Stimulated activated naive CD4-positive, alpha-beta T cell treated with Interleukin-2 at 50 U/mL for 16 hours (primary cell): ENCODE results near the gene SUMF1.
A peak's percentile ranks its signal among the peaks of the same experiment; 100 is the strongest.

Experiments used
- DNase-seq: peaks from one replicate; lab custom pipeline; 2025; lab: John Stamatoyannopoulos, UW

SUMF1 gene

GRCh38 chr3:4380013-4380412, 87.1 kb downstream of the SUMF1 start:
- DNase-seq = no peak

- DNase-seq = no peak
Measured at GRCh38 chr3:4376499-4376898, 90.6 kb downstream of the SUMF1 start.

- DNase-seq = no peak
Measured at GRCh38 chr3:4375911-4376310, 91.2 kb downstream of the SUMF1 start.

GRCh38 chr3:4373669-4374068, 93.4 kb downstream of the SUMF1 start:
- DNase-seq = no peak

- DNase-seq = no peak
Measured at GRCh38 chr3:4362523-4362922, 104.5 kb downstream of the SUMF1 start.

- DNase-seq = no peak
Measured at GRCh38 chr3:4360817-4361216, 106.3 kb downstream of the SUMF1 start.

- DNase-seq = no peak
Measured at GRCh38 chr3:4359805-4360502, 107.1 kb downstream of the SUMF1 start.

- DNase-seq = no peak
Measured at GRCh38 chr3:4358273-4358672, 108.8 kb downstream of the SUMF1 start.

GRCh38 chr3:4356546-4357410, 110.3 kb downstream of the SUMF1 start:
- DNase-seq = no peak

GRCh38 chr3:4356220-4356540, 110.9 kb downstream of the SUMF1 start:
- DNase-seq = no peak

- no peak for DNase-seq
Measured at GRCh38 chr3:4355401-4356219, 111.5 kb downstream of the SUMF1 start.

- DNase-seq = no peak
Measured at GRCh38 chr3:4351872-4352271, 115.2 kb downstream of the SUMF1 start.

GRCh38 chr3:4351164-4351855, 115.8 kb downstream of the SUMF1 start:
- peak; percentile 15 for DNase-seq

- peak; percentile 25 for DNase-seq
Measured at GRCh38 chr3:4350789-4351163, 116.3 kb downstream of the SUMF1 start.

- no peak for DNase-seq
Measured at GRCh38 chr3:4343258-4343657, 123.8 kb downstream of the SUMF1 start.

GRCh38 chr3:4341336-4341675, 125.8 kb downstream of the SUMF1 start:
- DNase-seq = no peak

- DNase-seq = no peak
Measured at GRCh38 chr3:4340411-4341335, 126.4 kb downstream of the SUMF1 start.

- DNase-seq = no peak
Measured at GRCh38 chr3:4340077-4340410, 127.0 kb downstream of the SUMF1 start.

GRCh38 chr3:4338751-4339150, 128.3 kb downstream of the SUMF1 start:
- no peak for DNase-seq

GRCh38 chr3:4336850-4337546, 130.1 kb downstream of the SUMF1 start:
- DNase-seq = no peak
